DMS 273 (cell line): ENCODE results near the gene SCAMP1.

ENCODE experiments used
- DNase-seq: peaks from one replicate; lab custom pipeline; 2025; ENCODE audit not compliant: unreplicated experiment; lab: John Stamatoyannopoulos, UW

SCAMP1 gene

GRCh38 chr5:78509884-78510769 is 149.7 kb downstream of the SCAMP1 start:
- DNase-seq, result peak; percentile 65

DNA sequence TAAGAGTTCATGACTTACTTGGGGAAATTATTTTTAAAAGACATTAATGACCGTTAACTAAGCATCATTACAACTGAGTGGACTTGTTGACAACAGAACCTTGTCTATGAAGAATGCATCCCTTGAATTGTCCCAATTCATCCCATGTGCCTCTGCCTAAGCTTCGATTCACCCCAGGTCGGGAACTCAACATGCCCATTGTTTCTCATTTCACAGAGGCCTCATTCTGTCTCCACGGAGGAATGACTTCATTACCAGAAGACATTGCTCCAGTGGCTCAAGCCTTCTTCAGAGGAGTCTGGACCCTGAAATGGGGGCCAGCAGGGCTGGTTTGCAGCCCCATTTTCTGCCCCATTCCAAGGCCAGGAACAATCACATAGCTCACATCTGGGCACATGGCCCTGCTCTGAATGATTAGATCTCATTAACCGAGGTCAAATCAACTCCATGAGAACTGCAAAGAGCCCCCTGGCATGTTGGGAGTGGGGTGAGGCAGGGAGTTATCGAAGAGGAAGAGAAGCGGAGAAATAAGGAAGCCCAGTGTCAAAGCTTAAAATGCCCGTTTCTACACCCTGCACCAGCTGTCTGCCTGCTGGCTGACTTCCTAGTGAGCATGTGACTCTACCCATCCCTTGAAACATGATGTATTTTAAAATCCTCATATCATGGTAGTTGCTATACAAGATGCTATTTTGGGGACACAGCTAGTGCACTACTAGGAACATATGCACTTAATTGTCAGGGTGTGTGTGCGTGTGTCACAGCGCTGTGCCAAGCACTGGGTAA is 150.9 kb downstream of the SCAMP1 start:
- DNase-seq, result peak; percentile 80

- DNase-seq, result no peak
Observed at GRCh38 chr5:78512435-78512834, 152.0 kb downstream of the SCAMP1 start.

- DNase-seq, result no peak
Observed at GRCh38 chr5:78513441-78513840, 153.0 kb downstream of the SCAMP1 start.

- DNase-seq, result no peak
Observed at GRCh38 chr5:78514427-78515330, 154.3 kb downstream of the SCAMP1 start.

GRCh38 chr5:78515670-78516069 is 155.3 kb downstream of the SCAMP1 start:
- peak; percentile 35 for DNase-seq

- peak; percentile 95 for DNase-seq
Observed at GRCh38 chr5:78518365-78519197, 158.2 kb downstream of the SCAMP1 start.

DNA sequence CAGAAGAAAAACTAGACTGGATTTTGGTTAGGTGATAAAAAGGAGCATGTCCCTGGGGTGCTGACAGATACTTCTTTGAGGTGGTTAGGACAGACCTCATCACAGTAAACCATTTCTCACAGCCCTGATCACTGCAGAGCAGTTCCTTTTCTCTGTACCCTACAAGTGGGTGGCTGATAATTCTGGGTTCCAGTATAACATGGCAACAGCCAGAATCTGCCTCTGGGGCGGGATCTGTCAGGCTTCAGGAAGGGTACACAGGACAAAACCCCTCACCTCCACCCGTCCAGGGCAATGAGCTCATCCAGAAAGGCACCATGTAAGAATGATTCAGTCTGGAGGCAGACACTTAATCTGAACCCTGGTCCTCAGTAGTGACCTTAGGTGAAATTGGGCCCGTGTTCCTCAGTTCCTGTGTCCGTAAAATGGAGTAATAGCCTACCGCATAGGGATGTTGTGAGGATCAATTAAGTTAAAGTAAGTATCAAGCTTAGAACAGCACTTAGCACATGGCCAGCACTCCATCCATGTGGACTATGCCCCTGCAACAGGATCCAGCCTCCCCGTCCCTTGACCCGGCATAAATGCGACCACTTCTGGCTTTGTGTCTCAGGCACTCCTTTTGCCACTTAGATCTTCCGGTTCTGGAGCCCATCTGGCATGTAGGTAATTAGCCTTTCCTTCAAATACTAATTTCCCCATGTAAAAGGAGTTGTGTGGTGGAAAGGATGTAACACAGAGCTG is 159.0 kb downstream of the SCAMP1 start:
- peak; percentile 59 for DNase-seq

- DNase-seq, result peak; percentile 26
Observed at GRCh38 chr5:78521455-78521854, 161.0 kb downstream of the SCAMP1 start.

GRCh38 chr5:78522476-78523260 is 162.3 kb downstream of the SCAMP1 start:
- peak; percentile 95 for DNase-seq

DNA sequence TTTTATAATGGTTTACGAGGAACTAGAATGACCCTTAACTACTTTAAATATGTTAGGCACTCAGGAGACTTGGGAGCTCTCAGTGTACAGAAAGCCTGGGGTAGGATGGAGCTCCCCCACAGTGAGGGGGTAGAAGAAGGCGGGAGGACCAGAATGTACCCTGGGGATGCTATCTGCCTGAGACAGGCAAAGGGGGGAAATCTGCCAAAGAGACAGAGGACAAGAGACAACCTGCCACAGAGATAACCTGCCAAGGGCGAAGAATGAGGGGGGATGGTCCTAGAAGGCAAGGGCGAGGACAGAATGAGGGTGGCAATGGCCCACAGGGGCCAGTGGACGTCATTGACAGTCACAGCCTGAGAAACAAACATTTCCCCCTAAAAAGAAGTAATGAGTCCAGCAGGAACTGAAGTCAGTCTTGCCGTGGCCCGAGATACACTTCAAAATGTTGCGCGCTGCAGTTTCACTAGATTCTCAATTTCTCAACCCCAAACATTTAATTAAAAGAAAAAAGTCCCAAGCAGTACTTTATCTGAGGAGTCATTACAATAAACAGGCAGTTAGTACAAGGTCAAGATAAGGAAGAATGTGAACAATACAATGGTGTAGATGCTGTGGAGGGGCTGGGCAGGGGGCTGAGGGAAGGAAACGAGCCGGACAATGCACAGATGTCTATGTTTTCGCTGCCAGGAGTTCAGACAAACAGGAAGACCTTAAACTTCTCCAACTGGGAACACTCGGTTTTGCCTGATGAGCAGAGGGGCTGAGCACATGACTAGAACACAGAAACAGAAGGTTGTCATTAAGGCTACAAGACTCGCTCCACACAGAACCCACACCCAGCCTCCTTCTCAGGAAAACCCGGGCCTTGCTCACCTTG is 163.1 kb downstream of the SCAMP1 start:
- peak; percentile 81 for DNase-seq

DNA sequence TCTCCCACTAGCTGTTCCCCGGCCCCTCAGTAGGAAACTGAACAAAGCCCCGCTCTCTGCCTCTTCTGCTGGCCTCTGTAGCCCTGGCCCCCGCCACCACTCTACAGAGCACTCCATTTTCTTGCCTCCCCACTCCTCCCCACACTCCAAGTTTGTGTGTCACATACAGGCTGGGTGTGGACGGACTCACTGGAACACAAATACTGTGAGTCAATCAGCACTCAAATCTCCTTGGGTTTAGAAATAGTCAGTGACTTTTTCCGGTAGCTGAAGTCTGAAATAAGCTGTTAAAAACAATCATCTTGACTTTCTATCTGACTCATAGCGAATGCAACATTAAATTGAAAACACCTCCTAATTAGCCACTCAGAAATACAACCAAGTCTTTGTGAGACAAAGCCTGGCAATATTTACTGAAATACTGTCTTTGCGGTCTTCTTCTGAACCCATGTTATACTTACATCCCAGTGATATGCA is 165.7 kb downstream of the SCAMP1 start:
- no peak for DNase-seq

DNA sequence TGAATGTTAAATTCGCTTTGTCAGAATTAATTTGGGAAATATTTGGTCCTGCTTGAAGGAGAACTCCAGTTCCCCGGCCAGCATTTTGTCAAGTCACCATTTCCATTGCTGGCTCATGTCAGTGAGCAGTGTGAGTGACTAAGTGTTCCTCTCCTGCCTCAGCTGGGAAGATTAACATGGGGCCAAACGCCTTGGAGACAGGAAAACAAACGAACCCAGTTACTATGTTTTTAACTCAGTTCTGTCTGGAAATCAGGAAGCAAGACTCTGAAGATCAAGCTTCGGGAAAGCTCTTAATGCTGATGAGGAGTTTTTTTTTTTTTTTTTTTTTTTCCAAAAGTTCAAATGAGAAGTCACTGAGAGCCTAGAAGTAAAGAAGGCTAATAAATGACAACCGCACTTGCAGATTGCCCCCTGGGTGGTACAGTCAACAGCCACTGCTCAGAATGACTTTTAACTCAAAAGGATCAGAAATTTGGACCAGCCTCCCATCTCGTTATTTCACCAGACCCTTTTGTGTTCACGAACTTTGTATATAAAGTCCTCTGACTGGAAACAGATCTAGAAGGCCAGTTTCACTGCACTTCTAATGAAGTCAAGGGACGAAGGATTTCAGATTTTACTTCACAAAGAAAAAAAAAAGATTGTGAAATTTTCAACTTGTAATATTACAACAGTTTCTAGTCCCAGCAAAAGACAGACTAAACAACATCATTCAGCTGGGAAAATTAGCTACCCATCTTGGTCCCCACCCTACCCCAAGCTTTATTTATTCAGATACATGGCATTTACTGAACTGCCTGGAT is 166.8 kb downstream of the SCAMP1 start:
- DNase-seq, result peak; percentile 22

- no peak for DNase-seq
Observed at GRCh38 chr5:78527925-78528324, 167.5 kb downstream of the SCAMP1 start.
